Activated T-helper 2 cell treated with anti-CD3 and anti-CD28 coated beads, Interferon-gamma antibody, Interleukin-2, Interleukin-4, amounts not matched to agents 10 μg/mL and 5 μg/mL and 100 μg/mL, durations not matched to agents 14 hours and 24 hours and 36 hours (primary cell): ENCODE measurements around the gene IFRD1. TPM values are rescaled to one million over a fixed set of nuclear protein-coding genes. Genes with fewer than 3 reads are reported as not detected.

Experiments
- DNase-seq: peaks from one replicate; pipeline ENCODE4 v3.0.0; 2021; ENCODE audit warnings: low spot score
- H3K27ac Mint-ChIP-seq: one replicate; pipeline ENCODE4 v1.8.0; 2021; ENCODE audit warnings: mixed read lengths
- H3K27me3 Mint-ChIP-seq: one replicate; pipeline ENCODE4 v1.8.0; 2021; ENCODE audit warnings: low read depth, mixed read lengths
- H3K36me3 Mint-ChIP-seq: one replicate; pipeline ENCODE4 v1.8.0; 2021; ENCODE audit warnings: low read depth, mixed read lengths
- H3K4me1 Mint-ChIP-seq: one replicate; pipeline ENCODE4 v1.8.0; 2021; ENCODE audit warnings: low read depth, mixed read lengths
- H3K4me3 Mint-ChIP-seq: one replicate; pipeline ENCODE4 v1.8.0; 2021; ENCODE audit warnings: low read depth, mild to moderate bottlenecking, moderate library complexity, mixed read lengths
- H3K9me3 Mint-ChIP-seq: one replicate; pipeline ENCODE4 v1.8.0; 2021; ENCODE audit warnings: mixed read lengths
- intact Hi-C: fragments of 100-400 bp; cut with micrococcal nuclease; formaldehyde crosslinking; loops from one replicate; pipeline ENCODE4 v1.15.1; 2023
- total RNA-seq: library from RNA; stranded (reverse); gene quantifications from 2 replicates; pipeline ENCODE4 v1.2.3, GENCODE V29; 2022

The IFRD1 gene
- total RNA-seq, 1 donor from 2014 or later, result 49.5 TPM

- H3K27ac Mint-ChIP-seq, result no peak overlapping the region
- intact Hi-C loops, result no loop called here
- H3K4me3 Mint-ChIP-seq, result no peak overlapping the region
- H3K4me1 Mint-ChIP-seq, result no peaks in the 10 kb centered on the region
- no peaks in the 10 kb centered on the region for H3K36me3 Mint-ChIP-seq
- H3K9me3 Mint-ChIP-seq, result no peaks in the 10 kb centered on the region
- DNase-seq, result no peak
- H3K27me3 Mint-ChIP-seq, result peaks cover 25% of the 10 kb centered on the region
Observed at GRCh38 chr7:112501801-112502503, 51.7 kb downstream of the IFRD1 start.

GRCh38 chr7:112502700-112503099 is 52.4 kb downstream of the IFRD1 start:
- no peaks in the 10 kb centered on the region for H3K9me3 Mint-ChIP-seq
- no peaks in the 10 kb centered on the region for H3K4me1 Mint-ChIP-seq
- H3K36me3 Mint-ChIP-seq, result no peaks in the 10 kb centered on the region
- intact Hi-C loops, result no loop called here
- peaks cover 19% of the 10 kb centered on the region for H3K27me3 Mint-ChIP-seq
- no peak overlapping the region for H3K4me3 Mint-ChIP-seq
- DNase-seq, result no peak
- H3K27ac Mint-ChIP-seq, result no peak overlapping the region

- Mint-ChIP-seq H3K27ac (no peak overlapping the region), H3K36me3 (no peaks in the 10 kb centered on the region), H3K27me3 (peaks cover 18% of the 10 kb centered on the region), H3K9me3 (no peaks in the 10 kb centered on the region), H3K4me1 (no peaks in the 10 kb centered on the region), H3K4me3 (no peak overlapping the region)
- intact Hi-C loops, result no loop called here
- DNase-seq, result no peak
Observed at GRCh38 chr7:112503361-112503972, 53.2 kb downstream of the IFRD1 start.

GRCh38 chr7:112504093-112504695 is 53.9 kb downstream of the IFRD1 start:
- intact Hi-C loops, result no loop called here
- Mint-ChIP-seq H3K27me3 (peaks cover 18% of the 10 kb centered on the region), H3K36me3 (no peaks in the 10 kb centered on the region), H3K9me3 (no peaks in the 10 kb centered on the region), H3K27ac (no peak overlapping the region), H3K4me1 (no peaks in the 10 kb centered on the region), H3K4me3 (no peak overlapping the region)
- DNase-seq, result no peak

DNA sequence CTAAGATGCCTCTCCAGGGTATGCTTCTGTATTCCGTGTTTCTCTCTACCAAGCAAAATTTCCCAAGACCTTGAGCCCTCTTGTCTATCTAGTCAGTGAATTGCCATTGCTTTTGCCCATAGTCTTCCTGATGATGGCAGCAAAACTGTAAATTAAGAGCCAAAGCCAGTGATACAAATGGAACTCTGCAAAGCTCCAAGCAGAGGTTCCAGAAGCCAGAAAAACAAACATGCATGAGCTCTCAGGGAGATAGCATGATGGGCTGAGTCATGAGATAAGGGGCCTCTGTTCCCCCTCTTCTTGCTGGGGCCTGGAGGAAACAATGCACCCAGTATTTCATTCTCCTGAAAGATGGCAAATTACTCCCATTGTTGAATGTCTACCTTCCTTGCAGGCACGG is 55.2 kb downstream of the IFRD1 start:
- H3K27ac Mint-ChIP-seq, result no peak overlapping the region
- no peak for DNase-seq
- no peaks in the 10 kb centered on the region for H3K9me3 Mint-ChIP-seq
- no peak overlapping the region for H3K4me3 Mint-ChIP-seq
- H3K27me3 Mint-ChIP-seq, result peaks cover 11% of the 10 kb centered on the region
- H3K36me3 Mint-ChIP-seq, result no peaks in the 10 kb centered on the region
- peaks cover 9% of the 10 kb centered on the region for H3K4me1 Mint-ChIP-seq
- intact Hi-C loops, result no loop called here

- intact Hi-C loops, result no loop called here
- Mint-ChIP-seq H3K36me3 (no peaks in the 10 kb centered on the region), H3K4me3 (no peak overlapping the region), H3K4me1 (peaks cover 21% of the 10 kb centered on the region), H3K9me3 (no peaks in the 10 kb centered on the region), H3K27me3 (peaks cover under 1% of the 10 kb centered on the region), H3K27ac (no peak overlapping the region)
- no peak for DNase-seq
Observed at GRCh38 chr7:112508404-112508803, 58.1 kb downstream of the IFRD1 start.

DNA sequence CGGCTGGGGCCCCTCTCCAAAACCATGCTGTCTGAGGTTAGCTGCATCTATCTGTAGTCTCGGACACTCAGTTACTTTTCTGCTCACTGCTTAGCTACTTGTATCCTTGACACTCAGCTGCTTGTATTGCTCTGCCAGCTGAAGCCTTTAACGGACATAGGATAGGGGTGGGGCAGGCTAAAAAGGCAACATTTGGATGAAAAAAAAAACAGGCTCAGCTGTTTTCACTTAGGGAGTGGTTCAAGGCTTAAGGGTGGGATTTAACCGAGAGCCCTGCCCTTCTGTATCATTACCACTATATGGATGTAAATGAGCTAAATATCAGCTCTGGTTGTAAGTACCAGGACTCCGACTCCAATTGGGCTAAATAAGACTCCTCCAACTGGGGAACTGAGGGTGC is 59.1 kb downstream of the IFRD1 start:
- intact Hi-C loops, result no loop called here
- no peak overlapping the region for H3K27ac Mint-ChIP-seq
- no peaks in the 10 kb centered on the region for H3K9me3 Mint-ChIP-seq
- no peaks in the 10 kb centered on the region for H3K36me3 Mint-ChIP-seq
- peaks cover 21% of the 10 kb centered on the region for H3K4me1 Mint-ChIP-seq
- no peak for DNase-seq
- H3K4me3 Mint-ChIP-seq, result no peak overlapping the region
- H3K27me3 Mint-ChIP-seq, result no peaks in the 10 kb centered on the region

- intact Hi-C loops, result loop anchor here (1.0 to 10.0 kb wide), 3 partner anchors 60 to 275 kb away; partner anchors contain the start of gene IFRD1
- H3K27me3 Mint-ChIP-seq, result no peaks in the 10 kb centered on the region
- no peaks in the 10 kb centered on the region for H3K9me3 Mint-ChIP-seq
- peak overlapping the region; percentile 44 for H3K27ac Mint-ChIP-seq
- peaks cover 21% of the 10 kb centered on the region for H3K4me1 Mint-ChIP-seq
- no peak for DNase-seq
- H3K4me3 Mint-ChIP-seq, result no peak overlapping the region
- no peaks in the 10 kb centered on the region for H3K36me3 Mint-ChIP-seq
Observed at GRCh38 chr7:112510001-112510742, 59.9 kb downstream of the IFRD1 start.

DNA sequence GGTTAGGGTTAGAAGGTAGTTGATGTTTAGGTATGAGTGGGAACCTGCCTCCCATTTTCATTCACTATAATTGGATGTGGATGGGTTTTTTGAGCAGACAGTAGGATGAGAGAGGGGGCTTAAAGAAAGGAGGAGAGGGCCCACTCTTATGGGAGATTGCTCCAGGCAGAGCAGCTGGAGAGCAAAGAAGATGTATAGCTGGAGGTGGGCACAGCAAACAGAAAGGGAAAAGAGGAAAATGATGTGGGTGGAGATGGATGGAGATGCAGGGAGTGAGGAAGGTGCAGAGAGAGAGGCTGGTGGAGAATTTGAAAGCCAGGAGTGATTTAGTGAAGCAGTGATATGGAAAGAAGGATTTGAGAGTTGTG is 60.5 kb downstream of the IFRD1 start:
- H3K36me3 Mint-ChIP-seq, result no peaks in the 10 kb centered on the region
- no peak for DNase-seq
- H3K4me3 Mint-ChIP-seq, result peak overlapping the region; percentile 0
- H3K4me1 Mint-ChIP-seq, result peaks cover 21% of the 10 kb centered on the region
- H3K9me3 Mint-ChIP-seq, result no peaks in the 10 kb centered on the region
- peaks cover 1% of the 10 kb centered on the region for H3K27me3 Mint-ChIP-seq
- H3K27ac Mint-ChIP-seq, result peak overlapping the region; percentile 44
- intact Hi-C loops, result loop anchor here (1.0 to 10.0 kb wide), 3 partner anchors 60 to 274 kb away; partner anchors contain the start of gene IFRD1

DNA sequence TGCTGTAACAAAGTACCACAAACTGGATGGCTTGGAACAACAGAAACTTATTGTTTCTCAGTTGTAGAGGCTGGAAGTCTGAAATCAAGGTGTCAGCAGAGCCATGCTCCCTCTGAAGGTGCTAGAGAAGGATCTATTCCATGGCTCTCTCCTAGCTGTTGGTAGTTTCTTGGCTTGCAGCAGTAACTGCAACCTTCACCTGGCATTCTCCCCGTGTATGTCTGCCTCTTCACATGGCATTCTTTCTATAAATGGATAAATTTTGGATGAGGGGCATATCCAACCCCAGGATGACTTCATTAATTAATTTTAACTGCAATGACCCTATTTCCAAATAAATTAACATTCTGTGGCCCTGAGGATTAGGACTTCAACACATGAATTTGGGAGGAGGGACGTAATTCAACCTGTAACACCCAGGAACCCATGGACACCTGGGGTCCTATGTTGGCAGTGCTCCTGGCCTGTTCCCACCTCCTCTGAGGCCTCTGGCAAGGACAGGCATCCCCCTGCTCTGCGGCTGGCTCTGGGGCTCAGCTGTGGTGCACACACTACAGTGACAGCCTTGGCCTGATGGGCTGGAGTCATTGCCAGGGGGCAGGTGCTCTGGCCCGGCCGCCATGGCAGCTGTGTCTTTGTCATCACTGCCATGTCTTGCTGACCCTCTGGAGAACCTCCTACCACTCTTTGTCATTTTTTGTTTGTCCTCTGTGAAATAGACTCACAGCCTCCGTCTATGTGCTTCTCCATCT is 61.4 kb downstream of the IFRD1 start:
- Mint-ChIP-seq H3K27me3 (peaks cover 3% of the 10 kb centered on the region), H3K27ac (no peak overlapping the region), H3K9me3 (no peaks in the 10 kb centered on the region), H3K36me3 (no peaks in the 10 kb centered on the region), H3K4me3 (no peak overlapping the region), H3K4me1 (peaks cover 21% of the 10 kb centered on the region)
- intact Hi-C loops, result loop anchor here (5.0 to 10.0 kb wide), 2 partner anchors 114 to 273 kb away; no protein-coding TSS in a partner anchor
- DNase-seq, result no peak

GRCh38 chr7:112512451-112513210 is 62.4 kb downstream of the IFRD1 start:
- H3K4me3 Mint-ChIP-seq, result no peak overlapping the region
- no peak overlapping the region for H3K27ac Mint-ChIP-seq
- no peaks in the 10 kb centered on the region for H3K36me3 Mint-ChIP-seq
- H3K9me3 Mint-ChIP-seq, result no peaks in the 10 kb centered on the region
- no peak for DNase-seq
- intact Hi-C loops, result loop anchor here (5.0 to 10.0 kb wide), 2 partner anchors 115 to 272 kb away; no protein-coding TSS in a partner anchor
- peaks cover 21% of the 10 kb centered on the region for H3K4me1 Mint-ChIP-seq
- peaks cover 9% of the 10 kb centered on the region for H3K27me3 Mint-ChIP-seq
